SK-N-SH treated with all-trans-retinoic acid at 6 μM for 48 hours (cell line): ENCODE data around the gene SLC8A2.
A peak's percentile ranks its signal among the peaks of the same experiment; 100 is the strongest.

Source experiments
- ATAC-seq: fragments of 200-7000 bp; cut with Tn5 transposase; 3 replicates; pipeline ENCODE4 v1.9.1; 2020; ENCODE audit warnings: mild to moderate bottlenecking, moderate library complexity
- ARNTL ChIP-seq: fragments of 450-650 bp; formaldehyde crosslinking; IDR thresholded peaks from 2 replicates; pipeline ENCODE4 v1.5.0; 2020; ENCODE audit warnings: low read depth, mild to moderate bottlenecking, moderate library complexity, borderline replicate concordance
- BACH2 ChIP-seq: fragments of 250-450 bp; sonication (Bioruptor Pico); IDR thresholded peaks from 2 replicates; pipeline ENCODE4 v1.9.0; 2021; ENCODE audit warnings: mild to moderate bottlenecking, borderline replicate concordance
- GLIS3 ChIP-seq: fragments of 250-450 bp; sonication (Bioruptor Pico); IDR thresholded peaks from 2 replicates; pipeline ENCODE4 v1.5.0; 2020; ENCODE audit warnings: mild to moderate bottlenecking, moderate library complexity
- OSR1 ChIP-seq: fragments of 250-450 bp; sonication (Bioruptor Pico); IDR thresholded peaks from 2 replicates; pipeline ENCODE4 v1.8.0; 2022; ENCODE audit warnings: moderate library complexity, mild to moderate bottlenecking, inconsistent platforms
- PPARA ChIP-seq: fragments of 250-450 bp; sonication (Bioruptor Pico); IDR thresholded peaks from 2 replicates; pipeline ENCODE4 v1.5.0; 2020; ENCODE audit warnings: mild to moderate bottlenecking, borderline replicate concordance
- RARB ChIP-seq: fragments of 250-450 bp; sonication (Bioruptor Pico); IDR thresholded peaks from 2 replicates; pipeline ENCODE4 v1.8.0; 2021; ENCODE audit warnings: mild to moderate bottlenecking, moderate library complexity
- SNAI2 ChIP-seq: fragments of 250-450 bp; sonication (Bioruptor Pico); IDR thresholded peaks from 2 replicates; pipeline ENCODE4 v1.5.0; 2020; ENCODE audit warnings: mild to moderate bottlenecking, moderate library complexity
- TCF4 ChIP-seq: fragments of 250-450 bp; sonication (Bioruptor Pico); IDR thresholded peaks from 2 replicates; pipeline ENCODE4 v1.8.0; 2021; ENCODE audit warnings: mild to moderate bottlenecking, moderate library complexity, borderline replicate concordance
- TOX ChIP-seq: fragments of 250-450 bp; sonication (Bioruptor Pico); IDR thresholded peaks from 2 replicates; pipeline ENCODE4 v1.8.0; 2021; ENCODE audit warnings: mild to moderate bottlenecking, moderate library complexity, borderline replicate concordance
- ZC3H10 ChIP-seq: fragments of 250-450 bp; sonication (Bioruptor Pico); IDR thresholded peaks from 2 replicates; pipeline ENCODE4 v1.5.1; 2021; ENCODE audit warnings: mild to moderate bottlenecking, moderate library complexity
- ZFP3 ChIP-seq: fragments of 250-450 bp; sonication (Bioruptor Pico); IDR thresholded peaks from 2 replicates; pipeline ENCODE4 v1.5.0; 2020; ENCODE audit warnings: mild to moderate bottlenecking, moderate library complexity
- ZFP30 ChIP-seq: fragments of 450-650 bp; formaldehyde crosslinking; IDR thresholded peaks from 2 replicates; pipeline ENCODE4 v1.5.0; 2022; ENCODE audit warnings: mild to moderate bottlenecking, moderate library complexity
- ZNF565 ChIP-seq: fragments of 450-650 bp; formaldehyde crosslinking; conservative IDR thresholded peaks from 2 replicates; pipeline ENCODE4 v1.5.0; 2020; ENCODE audit warnings: low read depth, mild to moderate bottlenecking, moderate library complexity
- ZNF70 ChIP-seq: fragments of 450-650 bp; formaldehyde crosslinking; IDR thresholded peaks from 2 replicates; pipeline ENCODE4 v1.5.0; 2020; ENCODE audit warnings: mild to moderate bottlenecking, moderate library complexity
- TF ChIP-seq, protein P1 (sequence below): fragments of 250-450 bp; sonication (Bioruptor Pico); IDR thresholded peaks from 2 replicates; pipeline ENCODE4 v1.5.1; 2021; ENCODE audit warnings: mild to moderate bottlenecking, moderate library complexity
- TF ChIP-seq, protein P2 (sequence below): fragments of 250-450 bp; sonication (Bioruptor Pico); IDR thresholded peaks from 2 replicates; pipeline ENCODE4 v1.5.0; 2020; ENCODE audit warnings: mild to moderate bottlenecking, moderate library complexity
- TF ChIP-seq, protein P3 (sequence below): fragments of 250-450 bp; sonication (Bioruptor Pico); IDR thresholded peaks from 2 replicates; pipeline ENCODE4 v1.8.0; 2021; ENCODE audit warnings: low read depth, mild to moderate bottlenecking, moderate library complexity, borderline replicate concordance
- TF ChIP-seq, protein P4 (sequence below): fragments of 250-450 bp; sonication (Bioruptor Pico); IDR thresholded peaks from 2 replicates; pipeline ENCODE4 v1.5.1; 2020; ENCODE audit warnings: low read depth, mild to moderate bottlenecking, moderate library complexity

Gene SLC8A2

DNA sequence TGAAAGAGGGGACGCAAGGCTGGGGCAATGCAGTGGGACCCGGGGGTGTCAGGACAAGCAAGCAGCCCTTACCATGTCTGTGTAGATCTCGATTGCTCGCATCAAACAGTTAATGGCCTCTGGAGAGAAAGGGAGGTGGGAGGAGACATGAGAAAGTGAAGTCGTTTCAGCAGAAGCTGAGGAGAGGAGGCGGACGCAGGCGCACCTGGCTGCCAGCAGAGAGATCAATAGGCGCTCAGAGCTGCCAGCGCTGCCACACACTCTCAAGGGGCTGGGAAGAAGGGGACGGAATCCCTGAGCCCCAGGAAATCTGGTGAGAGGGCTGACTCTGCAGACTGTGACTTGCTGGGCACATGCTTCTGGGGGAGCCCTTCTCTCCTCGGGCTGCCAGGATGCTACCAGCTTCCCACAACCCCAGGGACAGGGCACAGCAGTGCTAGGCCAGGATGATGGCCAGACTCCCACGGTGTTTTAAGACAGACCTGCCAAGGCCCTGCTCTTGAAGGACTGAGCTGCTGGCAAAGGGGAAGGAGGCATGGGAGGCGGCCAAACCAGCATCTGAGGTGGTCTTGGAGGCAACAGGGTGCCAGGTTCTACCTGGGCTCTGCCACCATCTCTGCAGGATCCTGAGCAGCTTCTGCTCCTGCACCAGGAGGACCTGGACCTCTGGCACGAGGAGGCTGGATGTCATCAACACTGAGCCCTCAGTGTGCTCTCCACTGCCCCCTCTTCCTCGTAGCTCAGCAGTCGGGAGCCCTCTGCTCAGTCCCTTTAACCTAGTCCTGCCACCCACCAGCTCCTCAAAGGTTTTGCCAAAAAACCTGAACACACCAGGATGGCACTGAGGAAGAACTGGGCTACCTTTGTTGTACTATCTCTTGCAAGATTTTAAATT is 24.0 kb upstream of the SLC8A2 start:
- no peak for ATAC-seq
- TF ChIP-seq RARB (CRISPR knock-in tag) (no peak), ARNTL (CRISPR knock-in tag) (no peak), TOX (CRISPR knock-in tag) (no peak), ZNF565 (no peak), ZC3H10 (CRISPR knock-in tag) (no peak), OSR1 (no peak), BACH2 (no peak), GLIS3 (no peak)
- TF ChIP-seq, protein P1, sequence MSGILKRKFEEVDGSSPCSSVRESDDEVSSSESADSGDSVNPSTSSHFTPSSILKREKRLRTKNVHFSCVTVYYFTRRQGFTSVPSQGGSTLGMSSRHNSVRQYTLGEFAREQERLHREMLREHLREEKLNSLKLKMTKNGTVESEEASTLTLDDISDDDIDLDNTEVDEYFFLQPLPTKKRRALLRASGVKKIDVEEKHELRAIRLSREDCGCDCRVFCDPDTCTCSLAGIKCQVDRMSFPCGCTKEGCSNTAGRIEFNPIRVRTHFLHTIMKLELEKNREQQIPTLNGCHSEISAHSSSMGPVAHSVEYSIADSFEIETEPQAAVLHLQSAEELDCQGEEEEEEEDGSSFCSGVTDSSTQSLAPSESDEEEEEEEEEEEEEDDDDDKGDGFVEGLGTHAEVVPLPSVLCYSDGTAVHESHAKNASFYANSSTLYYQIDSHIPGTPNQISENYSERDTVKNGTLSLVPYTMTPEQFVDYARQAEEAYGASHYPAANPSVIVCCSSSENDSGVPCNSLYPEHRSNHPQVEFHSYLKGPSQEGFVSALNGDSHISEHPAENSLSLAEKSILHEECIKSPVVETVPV (CRISPR knock-in tag): no peak
- TF ChIP-seq, protein P2, sequence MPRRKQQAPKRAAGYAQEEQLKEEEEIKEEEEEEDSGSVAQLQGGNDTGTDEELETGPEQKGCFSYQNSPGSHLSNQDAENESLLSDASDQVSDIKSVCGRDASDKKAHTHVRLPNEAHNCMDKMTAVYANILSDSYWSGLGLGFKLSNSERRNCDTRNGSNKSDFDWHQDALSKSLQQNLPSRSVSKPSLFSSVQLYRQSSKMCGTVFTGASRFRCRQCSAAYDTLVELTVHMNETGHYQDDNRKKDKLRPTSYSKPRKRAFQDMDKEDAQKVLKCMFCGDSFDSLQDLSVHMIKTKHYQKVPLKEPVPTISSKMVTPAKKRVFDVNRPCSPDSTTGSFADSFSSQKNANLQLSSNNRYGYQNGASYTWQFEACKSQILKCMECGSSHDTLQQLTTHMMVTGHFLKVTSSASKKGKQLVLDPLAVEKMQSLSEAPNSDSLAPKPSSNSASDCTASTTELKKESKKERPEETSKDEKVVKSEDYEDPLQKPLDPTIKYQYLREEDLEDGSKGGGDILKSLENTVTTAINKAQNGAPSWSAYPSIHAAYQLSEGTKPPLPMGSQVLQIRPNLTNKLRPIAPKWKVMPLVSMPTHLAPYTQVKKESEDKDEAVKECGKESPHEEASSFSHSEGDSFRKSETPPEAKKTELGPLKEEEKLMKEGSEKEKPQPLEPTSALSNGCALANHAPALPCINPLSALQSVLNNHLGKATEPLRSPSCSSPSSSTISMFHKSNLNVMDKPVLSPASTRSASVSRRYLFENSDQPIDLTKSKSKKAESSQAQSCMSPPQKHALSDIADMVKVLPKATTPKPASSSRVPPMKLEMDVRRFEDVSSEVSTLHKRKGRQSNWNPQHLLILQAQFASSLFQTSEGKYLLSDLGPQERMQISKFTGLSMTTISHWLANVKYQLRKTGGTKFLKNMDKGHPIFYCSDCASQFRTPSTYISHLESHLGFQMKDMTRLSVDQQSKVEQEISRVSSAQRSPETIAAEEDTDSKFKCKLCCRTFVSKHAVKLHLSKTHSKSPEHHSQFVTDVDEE (CRISPR knock-in tag): no peak

DNA sequence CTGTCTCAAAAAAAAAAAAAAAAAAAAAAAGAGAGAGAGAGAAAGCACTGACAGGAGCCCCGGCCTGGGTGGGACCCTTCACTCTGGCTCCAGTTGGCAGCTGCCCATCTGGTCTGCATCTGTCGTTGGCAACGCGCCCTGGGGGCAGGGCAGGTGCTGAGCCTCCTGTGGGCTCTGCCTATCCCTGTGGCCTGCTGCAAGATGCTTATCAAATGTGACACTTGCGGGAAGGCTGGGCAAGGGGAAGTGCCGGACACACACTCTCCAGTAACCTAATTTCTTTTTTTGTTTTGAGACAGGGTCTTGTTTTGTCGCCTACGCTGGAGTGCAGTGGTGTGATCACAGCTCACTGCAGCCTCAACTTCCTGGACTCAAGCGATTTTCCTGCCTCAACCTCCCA is 23.0 kb upstream of the SLC8A2 start:
- ATAC-seq: peak; percentile 53
- TF ChIP-seq GLIS3: no peak
- TF ChIP-seq TCF4 (CRISPR knock-in tag): peak; percentile 84; the same call in 1 of the 2 replicates
- no peak for TF ChIP-seq SNAI2 (CRISPR knock-in tag)
- TF ChIP-seq TOX (CRISPR knock-in tag): no peak
- TF ChIP-seq, protein P3, sequence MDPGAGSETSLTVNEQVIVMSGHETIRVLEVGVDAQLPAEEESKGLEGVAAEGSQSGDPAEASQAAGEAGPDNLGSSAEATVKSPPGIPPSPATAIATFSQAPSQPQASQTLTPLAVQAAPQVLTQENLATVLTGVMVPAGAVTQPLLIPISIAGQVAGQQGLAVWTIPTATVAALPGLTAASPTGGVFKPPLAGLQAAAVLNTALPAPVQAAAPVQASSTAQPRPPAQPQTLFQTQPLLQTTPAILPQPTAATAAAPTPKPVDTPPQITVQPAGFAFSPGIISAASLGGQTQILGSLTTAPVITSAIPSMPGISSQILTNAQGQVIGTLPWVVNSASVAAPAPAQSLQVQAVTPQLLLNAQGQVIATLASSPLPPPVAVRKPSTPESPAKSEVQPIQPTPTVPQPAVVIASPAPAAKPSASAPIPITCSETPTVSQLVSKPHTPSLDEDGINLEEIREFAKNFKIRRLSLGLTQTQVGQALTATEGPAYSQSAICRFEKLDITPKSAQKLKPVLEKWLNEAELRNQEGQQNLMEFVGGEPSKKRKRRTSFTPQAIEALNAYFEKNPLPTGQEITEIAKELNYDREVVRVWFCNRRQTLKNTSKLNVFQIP (CRISPR knock-in tag): no peak
- peak; percentile 86; the same call in 1 of the 2 replicates for TF ChIP-seq ZFP3 (CRISPR knock-in tag)
- TF ChIP-seq, protein P4, sequence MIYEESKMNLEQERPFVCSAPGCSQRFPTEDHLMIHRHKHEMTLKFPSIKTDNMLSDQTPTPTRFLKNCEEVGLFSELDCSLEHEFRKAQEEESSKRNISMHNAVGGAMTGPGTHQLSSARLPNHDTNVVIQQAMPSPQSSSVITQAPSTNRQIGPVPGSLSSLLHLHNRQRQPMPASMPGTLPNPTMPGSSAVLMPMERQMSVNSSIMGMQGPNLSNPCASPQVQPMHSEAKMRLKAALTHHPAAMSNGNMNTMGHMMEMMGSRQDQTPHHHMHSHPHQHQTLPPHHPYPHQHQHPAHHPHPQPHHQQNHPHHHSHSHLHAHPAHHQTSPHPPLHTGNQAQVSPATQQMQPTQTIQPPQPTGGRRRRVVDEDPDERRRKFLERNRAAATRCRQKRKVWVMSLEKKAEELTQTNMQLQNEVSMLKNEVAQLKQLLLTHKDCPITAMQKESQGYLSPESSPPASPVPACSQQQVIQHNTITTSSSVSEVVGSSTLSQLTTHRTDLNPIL (CRISPR knock-in tag): no peak
- TF ChIP-seq PPARA (CRISPR knock-in tag): no peak
- TF ChIP-seq ZFP30 (CRISPR knock-in tag): no peak
- TF ChIP-seq, protein P2 (CRISPR knock-in tag): peak; percentile 45; the same call in 1 of the 2 replicates
- TF ChIP-seq ZNF70 (CRISPR knock-in tag): no peak

DNA sequence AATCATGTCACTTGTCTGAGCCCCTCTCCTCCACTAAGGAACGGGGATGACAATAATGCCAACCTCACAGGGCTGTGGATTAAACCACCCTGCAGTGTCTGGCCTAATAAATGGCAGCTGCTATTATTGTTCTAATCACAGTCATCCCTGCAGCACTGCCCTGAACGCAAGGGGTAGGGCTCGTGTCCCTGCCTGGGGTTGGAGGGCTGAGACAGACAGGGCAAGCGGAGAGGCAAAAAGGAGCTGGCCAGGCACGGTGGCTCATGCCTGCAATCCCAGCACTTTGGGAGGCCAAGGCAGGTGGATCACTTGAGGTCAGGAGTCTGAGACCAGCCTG is 22.5 kb upstream of the SLC8A2 start:
- TF ChIP-seq TCF4 (CRISPR knock-in tag): no peak
- no peak for TF ChIP-seq TOX (CRISPR knock-in tag)
- TF ChIP-seq ZFP3 (CRISPR knock-in tag): no peak
- no peak for TF ChIP-seq PPARA (CRISPR knock-in tag)
- ATAC-seq: no peak
